AG09319 (cell line): ENCODE results near the gene IL22.

Experiments
- DNase-seq: peaks from one replicate; pipeline ENCODE4 v3.0.0-alpha.2; 2010; ENCODE audit warnings: low read depth; ENCODE audit errors: extremely low read depth
- TF ChIP-seq, protein P1 (sequence below): IDR thresholded peaks from 2 replicates; pipeline ENCODE4 v1.5.1; 2011; ENCODE audit warnings: low read depth, mild to moderate bottlenecking, inconsistent platforms, low read length, moderate library complexity

Gene IL22

GRCh38 chr12:68198507-68199086 is 54.8 kb downstream of the IL22 start:
- TF ChIP-seq, protein P1, sequence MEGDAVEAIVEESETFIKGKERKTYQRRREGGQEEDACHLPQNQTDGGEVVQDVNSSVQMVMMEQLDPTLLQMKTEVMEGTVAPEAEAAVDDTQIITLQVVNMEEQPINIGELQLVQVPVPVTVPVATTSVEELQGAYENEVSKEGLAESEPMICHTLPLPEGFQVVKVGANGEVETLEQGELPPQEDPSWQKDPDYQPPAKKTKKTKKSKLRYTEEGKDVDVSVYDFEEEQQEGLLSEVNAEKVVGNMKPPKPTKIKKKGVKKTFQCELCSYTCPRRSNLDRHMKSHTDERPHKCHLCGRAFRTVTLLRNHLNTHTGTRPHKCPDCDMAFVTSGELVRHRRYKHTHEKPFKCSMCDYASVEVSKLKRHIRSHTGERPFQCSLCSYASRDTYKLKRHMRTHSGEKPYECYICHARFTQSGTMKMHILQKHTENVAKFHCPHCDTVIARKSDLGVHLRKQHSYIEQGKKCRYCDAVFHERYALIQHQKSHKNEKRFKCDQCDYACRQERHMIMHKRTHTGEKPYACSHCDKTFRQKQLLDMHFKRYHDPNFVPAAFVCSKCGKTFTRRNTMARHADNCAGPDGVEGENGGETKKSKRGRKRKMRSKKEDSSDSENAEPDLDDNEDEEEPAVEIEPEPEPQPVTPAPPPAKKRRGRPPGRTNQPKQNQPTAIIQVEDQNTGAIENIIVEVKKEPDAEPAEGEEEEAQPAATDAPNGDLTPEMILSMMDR = no peak
- DNase-seq = no peak
